Sigmoid colon (tissue), 7 donors: Measurements from ENCODE around the gene TRAF7. TPM values are rescaled to one million over a fixed set of nuclear protein-coding genes. Genes with fewer than 3 reads are reported as not detected.

Experiments
- DNase-seq: peaks from one replicate; pipeline ENCODE4 v3.0.0-alpha.2; 2019
- H3K27ac ChIP-seq, 4 donors: fragments of 200-600 bp; sonication (generic); one replicate each; pipeline ENCODE4 v1.5.1; 2016 to 2019; ENCODE audit warnings: mild to moderate bottlenecking in 1 of 4
- H3K27me3 ChIP-seq, 3 donors: fragments of 200-600 bp; sonication (generic); one replicate each; pipeline ENCODE4 v1.5.1; 2019; ENCODE audit warnings: mild to moderate bottlenecking in 1 of 3
- H3K36me3 ChIP-seq, 4 donors: fragments of 200-600 bp; sonication (generic); one replicate each; pipeline ENCODE4 v1.5.1; 2016 to 2019
- H3K4me1 ChIP-seq, 4 donors: fragments of 200-600 bp; sonication (generic); one replicate each; pipeline ENCODE4 v1.5.1; 2017 to 2019
- H3K4me3 ChIP-seq, 4 donors: fragments of 200-600 bp; sonication (generic); one replicate each; pipeline ENCODE4 v1.5.1; 2017 to 2019; ENCODE audit warnings: mild to moderate bottlenecking in 2 of 4, moderate library complexity in 1 of 4
- H3K9me3 ChIP-seq, 4 donors: fragments of 200-600 bp in 3 of 4; sonication (generic) in 3 of 4; one replicate each; pipeline versions ENCODE4 v1.5.1 to v1.6.1; 2013 to 2019
- EP300 ChIP-seq, 4 donors: sonication (generic); formaldehyde crosslinking; IDR thresholded peaks; one replicate each; pipeline ENCODE4 v1.6.1; 2017; ENCODE audit warnings: antibody characterized with exemption in 4 of 4
- POLR2A ChIP-seq, 2 donors: fragments of 450-650 bp; IDR thresholded peaks; one replicate each; pipeline ENCODE4 v1.6.1; 2016; ENCODE audit warnings: antibody characterized with exemption in 2 of 2, mild to moderate bottlenecking in 2 of 2, moderate library complexity in 2 of 2
- POLR2AphosphoS5 ChIP-seq, 4 donors: sonication (generic); formaldehyde crosslinking; IDR thresholded peaks; one replicate each; pipeline ENCODE4 v1.6.1; 2017; ENCODE audit warnings: antibody characterized with exemption in 4 of 4
- WGBS, 2 donors: extraction: QIAGEN DNeasy Blood & Tissue Kit; methylation state at CpG; one replicate each; pipeline ENCODE4 v1.1.7; 2013; 5-methylcytosine and 5-hydroxymethylcytosine counted together
- intact Hi-C: fragments of 100-400 bp; cut with DNase I; formaldehyde crosslinking; loops from one replicate; pipeline ENCODE4 v1.15.1; 2023
- polyA plus RNA-seq, 3 donors: library from polyadenylated mRNA; stranded (reverse); fragments of 200-250 nt; gene quantifications; one replicate each; pipeline ENCODE4 v1.2.3, GENCODE V29; 2013
- total RNA-seq, 4 donors: library from RNA; depleted of rRNA; stranded (reverse); fragments of >200 nt; gene quantifications; one replicate each; pipeline ENCODE4 v1.1.0, GENCODE V29; 2016
- TF ChIP-seq, protein P1 (sequence below), 4 experiments: fragments of 450-650 bp in 3 of 4; fragments of 200-600 bp in 1 of 4; IDR thresholded peaks; one replicate each; pipeline ENCODE4 v1.5.1; 2016 to 2019; ENCODE audit warnings: antibody characterized with exemption in 4 of 4, mild to moderate bottlenecking in 3 of 4, moderate library complexity in 2 of 4
- donor health status: healthy with polysubstance abuse.
- donor health status: Bipolar disorder and iron deficiency.
- donor health status: healthy.

The TRAF7 gene
- total and polyA plus RNA-seq, 7 donors = 30.3 to 65.1 (median 45.0) TPM

DNA sequence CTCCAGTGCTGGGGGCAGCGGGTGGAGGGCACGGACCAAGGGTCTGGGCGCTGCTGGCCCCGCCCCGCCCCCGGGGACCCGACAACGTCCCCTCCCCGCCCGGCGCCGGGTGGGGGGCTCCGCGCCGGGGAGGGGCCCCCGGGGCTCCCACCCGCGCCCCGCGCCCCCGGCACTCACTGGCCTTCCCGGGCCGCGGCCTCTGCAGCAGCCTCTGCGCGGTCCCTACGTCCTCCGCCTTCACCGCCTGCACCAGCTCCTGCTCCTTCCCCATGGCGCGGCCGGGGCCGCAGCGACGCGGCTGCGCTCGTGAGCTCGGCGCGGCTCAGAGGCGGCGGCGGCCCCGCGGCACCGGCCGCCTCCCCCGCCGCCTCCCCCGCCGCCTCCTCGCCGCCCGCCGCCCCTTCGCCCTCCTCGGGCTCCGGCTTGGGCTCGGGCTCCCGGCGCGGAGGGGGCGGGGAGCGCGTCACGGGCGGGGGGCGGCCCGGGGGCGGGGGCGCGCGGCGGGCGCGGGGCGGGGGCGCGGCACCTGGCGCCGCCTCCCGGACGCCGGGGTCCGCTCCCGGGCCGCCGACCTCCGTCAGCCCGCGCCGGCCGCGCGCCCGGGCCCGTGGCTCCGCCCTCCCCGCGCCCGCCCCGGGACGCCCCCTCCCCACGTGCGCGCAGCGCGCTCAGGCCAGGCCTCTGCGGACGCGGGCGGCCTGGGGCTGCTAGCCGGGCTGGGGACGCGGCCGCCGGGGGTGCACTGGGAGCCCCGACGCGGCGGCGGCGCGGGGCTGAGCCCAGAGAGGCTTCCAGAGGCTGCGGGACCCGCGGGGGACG is 40.8 kb downstream of the TRAF7 start, which contains the start of gene CASKIN1:
Gene CASKIN1, minus strand, starts transcription at position 444 of the 819 bp plus-strand sequence. Its CDS starts 173 bp downstream, at position 271.
- intact Hi-C loops = no loop called here
- TF ChIP-seq POLR2A (IDR thresholded peaks at IDR 0.05) (no peak), POLR2AphosphoS5 (IDR thresholded peaks at IDR 0.05) (no peak), EP300 (IDR thresholded peaks at IDR 0.05) (no peak)
- TF ChIP-seq, protein P1, sequence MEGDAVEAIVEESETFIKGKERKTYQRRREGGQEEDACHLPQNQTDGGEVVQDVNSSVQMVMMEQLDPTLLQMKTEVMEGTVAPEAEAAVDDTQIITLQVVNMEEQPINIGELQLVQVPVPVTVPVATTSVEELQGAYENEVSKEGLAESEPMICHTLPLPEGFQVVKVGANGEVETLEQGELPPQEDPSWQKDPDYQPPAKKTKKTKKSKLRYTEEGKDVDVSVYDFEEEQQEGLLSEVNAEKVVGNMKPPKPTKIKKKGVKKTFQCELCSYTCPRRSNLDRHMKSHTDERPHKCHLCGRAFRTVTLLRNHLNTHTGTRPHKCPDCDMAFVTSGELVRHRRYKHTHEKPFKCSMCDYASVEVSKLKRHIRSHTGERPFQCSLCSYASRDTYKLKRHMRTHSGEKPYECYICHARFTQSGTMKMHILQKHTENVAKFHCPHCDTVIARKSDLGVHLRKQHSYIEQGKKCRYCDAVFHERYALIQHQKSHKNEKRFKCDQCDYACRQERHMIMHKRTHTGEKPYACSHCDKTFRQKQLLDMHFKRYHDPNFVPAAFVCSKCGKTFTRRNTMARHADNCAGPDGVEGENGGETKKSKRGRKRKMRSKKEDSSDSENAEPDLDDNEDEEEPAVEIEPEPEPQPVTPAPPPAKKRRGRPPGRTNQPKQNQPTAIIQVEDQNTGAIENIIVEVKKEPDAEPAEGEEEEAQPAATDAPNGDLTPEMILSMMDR (IDR thresholded peaks at IDR 0.05) = no peak

GRCh38 chr16:2196981-2197511 is 41.5 kb downstream of the TRAF7 start:
- intact Hi-C loops = no loop called here
- Histone ChIP-seq H3K9me3 (no peaks in the 10 kb centered on the region), H3K27ac (no peak overlapping the region), H3K4me1 (peaks cover 0 to 21% (median 18%) of the 10 kb centered on the region in 4 donors), H3K4me3 (peak overlapping the region in 3 of 4 donors; percentile 12 to 35 (median 30)), H3K27me3 (peaks cover 27 to 55% (median 41%) of the 10 kb centered on the region in 3 donors), H3K36me3 (no peaks in the 10 kb centered on the region)
- WGBS, 2 donors = 24 to 30% methylated on average over 32 of the region's 32 CpGs
- no peak for TF ChIP-seq EP300 (IDR thresholded peaks at IDR 0.05)
- TF ChIP-seq POLR2AphosphoS5 (IDR thresholded peaks at IDR 0.05) = no peak
- TF ChIP-seq, protein P1 (IDR thresholded peaks at IDR 0.05) = no peak
- TF ChIP-seq POLR2A (IDR thresholded peaks at IDR 0.05) = no peak
- no peak for DNase-seq

More for the DNA sequence above, 40.8 kb downstream of the TRAF7 start, which contains the start of gene CASKIN1:
- Histone ChIP-seq H3K9me3 (no peaks in the 10 kb centered on the region), H3K4me3 (peak within 1 kb of the TSS in 3 of 4 donors; percentile 30 to 50 (median 47)), H3K27me3 (peaks cover 27 to 55% (median 41%) of the 10 kb centered on the region in 3 donors), H3K4me1 (peaks cover 0 to 21% (median 18%) of the 10 kb centered on the region in 4 donors), H3K27ac (no peak within 1 kb of the TSS), H3K36me3 (no peaks in the 10 kb centered on the region)
- WGBS, 2 donors = 1% methylated on average over 129 of the region's 129 CpGs
- no peak for DNase-seq

DNA sequence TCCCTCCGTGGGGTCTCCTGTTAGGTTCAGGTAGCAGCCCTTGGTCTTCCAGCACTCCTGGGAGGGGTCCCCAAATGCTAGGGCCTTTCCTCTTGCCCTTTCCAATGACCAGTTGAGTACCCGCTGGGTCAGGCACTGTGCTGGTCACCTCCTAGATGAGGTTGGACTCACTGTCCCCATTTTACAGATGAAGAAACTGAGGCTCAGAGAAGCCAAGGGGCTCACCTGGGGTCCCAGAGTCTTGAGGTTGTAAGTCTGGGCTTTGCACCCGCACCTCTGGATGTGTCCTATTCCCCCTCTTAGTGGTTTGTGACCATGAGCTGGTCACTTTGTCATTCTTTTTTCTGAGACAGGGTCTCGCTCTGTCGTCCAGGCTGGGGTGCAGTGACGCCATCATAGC is 42.2 kb downstream of the TRAF7 start:
- TF ChIP-seq POLR2AphosphoS5 (IDR thresholded peaks at IDR 0.05) = no peak
- TF ChIP-seq, protein P1 (IDR thresholded peaks at IDR 0.05) = no peak
- no peak for TF ChIP-seq EP300 (IDR thresholded peaks at IDR 0.05)
- no peak for TF ChIP-seq POLR2A (IDR thresholded peaks at IDR 0.05)
- H3K9me3 ChIP-seq = no peaks in the 10 kb centered on the region
- peaks cover 0 to 21% (median 18%) of the 10 kb centered on the region in 4 donors for H3K4me1 ChIP-seq
- peaks cover 27 to 55% (median 41%) of the 10 kb centered on the region in 3 donors for H3K27me3 ChIP-seq
- H3K36me3 ChIP-seq = no peaks in the 10 kb centered on the region
- no peak overlapping the region for H3K27ac ChIP-seq
- intact Hi-C loops = no loop called here
- DNase-seq = no peak
- WGBS, 2 donors = 82 to 85% methylated on average over 6 of the region's 6 CpGs
- H3K4me3 ChIP-seq = no peak overlapping the region

DNA sequence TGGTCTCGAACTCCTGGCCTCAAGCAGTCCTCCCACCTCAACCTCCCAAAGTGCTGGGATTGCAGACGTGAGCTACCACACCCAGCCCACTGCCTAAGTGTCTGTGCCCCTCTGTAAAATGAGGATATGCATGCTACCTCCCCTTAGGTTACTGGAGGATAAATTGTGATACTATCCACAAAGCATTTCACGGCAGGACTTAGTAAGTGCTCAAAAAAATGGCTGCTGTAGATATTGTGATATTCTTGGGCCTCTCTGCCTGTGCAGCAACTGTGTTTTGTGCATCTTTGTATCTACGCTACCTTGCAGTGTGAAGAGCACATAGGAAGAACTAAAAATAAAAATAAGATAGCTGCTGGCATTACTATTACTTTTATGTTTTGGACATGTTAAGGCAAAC is 42.7 kb downstream of the TRAF7 start:
- H3K9me3 ChIP-seq = no peaks in the 10 kb centered on the region
- intact Hi-C loops = no loop called here
- H3K27me3 ChIP-seq = peaks cover 27 to 52% (median 41%) of the 10 kb centered on the region in 3 donors
- 55 to 70% methylated on average over 4 of the region's 4 CpGs for WGBS, 2 donors
- H3K27ac ChIP-seq = no peak overlapping the region
- H3K36me3 ChIP-seq = no peaks in the 10 kb centered on the region
- TF ChIP-seq POLR2AphosphoS5 (IDR thresholded peaks at IDR 0.05) (no peak), EP300 (IDR thresholded peaks at IDR 0.05) (no peak), POLR2A (IDR thresholded peaks at IDR 0.05) (no peak)
- TF ChIP-seq, protein P1 (IDR thresholded peaks at IDR 0.05) = no peak
- no peak overlapping the region for H3K4me3 ChIP-seq
- no peak for DNase-seq
- peaks cover 0 to 21% (median 18%) of the 10 kb centered on the region in 4 donors for H3K4me1 ChIP-seq
